Endodermal cell (in vitro differentiated cells): Measurements from ENCODE around the gene PLPP3. TPM values are rescaled to one million over a fixed set of nuclear protein-coding genes. Genes with fewer than 3 reads are reported as not detected.

ENCODE experiments used
- DNase-seq: peaks from one replicate; pipeline ENCODE4 v3.0.0-alpha.2; 2017
- H3K27ac ChIP-seq: 2 replicates; pipeline ENCODE4 v1.5.1; 2013; ENCODE audit warnings: mild to moderate bottlenecking, low read depth, low read length, moderate library complexity
- H3K27me3 ChIP-seq: 2 replicates; pipeline ENCODE4 v1.6.1; 2013; ENCODE audit warnings: mild to moderate bottlenecking, low read length, moderate library complexity; ENCODE audit not compliant: insufficient read depth, control insufficient read depth, poor library complexity, severe bottlenecking
- H3K36me3 ChIP-seq: 2 replicates; pipeline ENCODE4 v1.7.0; 2013; ENCODE audit warnings: mild to moderate bottlenecking, low read length, moderate library complexity; ENCODE audit not compliant: control insufficient read depth, insufficient read depth
- H3K4me1 ChIP-seq: one replicate; pipeline ENCODE4 v1.7.0; 2013; ENCODE audit warnings: low read length; ENCODE audit not compliant: control insufficient read depth, insufficient read depth
- H3K4me3 ChIP-seq: 2 replicates; pipeline ENCODE4 v1.5.1; 2013; ENCODE audit warnings: mild to moderate bottlenecking, low read length, moderate library complexity
- H3K9ac ChIP-seq: 2 replicates; pipeline ENCODE4 v1.6.1; 2013; ENCODE audit warnings: mild to moderate bottlenecking, low read length, moderate library complexity; ENCODE audit not compliant: poor library complexity, severe bottlenecking; ENCODE audit errors: extremely low read depth
- H3K9me3 ChIP-seq: 2 replicates; pipeline ENCODE4 v1.6.1; 2013; ENCODE audit warnings: mild to moderate bottlenecking, low read length, moderate library complexity; ENCODE audit not compliant: control insufficient read depth
- H3K27ac Mint-ChIP-seq: 2 replicates; pipeline ENCODE4 v1.8.0; 2020; ENCODE audit warnings: mixed read lengths
- H3K27me3 Mint-ChIP-seq: 2 replicates; pipeline ENCODE4 v1.8.0; 2021; ENCODE audit warnings: mild to moderate bottlenecking, mixed read lengths; ENCODE audit not compliant: insufficient read depth
- H3K36me3 Mint-ChIP-seq: 2 replicates; pipeline ENCODE4 v1.8.0; 2020; ENCODE audit warnings: low read depth, mixed read lengths
- H3K4me1 Mint-ChIP-seq: 2 replicates; pipeline ENCODE4 v1.8.0; 2020; ENCODE audit warnings: mixed read lengths
- H3K4me3 Mint-ChIP-seq: 2 replicates; pipeline ENCODE4 v1.8.0; 2020; ENCODE audit warnings: mild to moderate bottlenecking, moderate library complexity, mixed read lengths
- H3K9me3 Mint-ChIP-seq: 2 replicates; pipeline ENCODE4 v1.8.0; 2020; ENCODE audit warnings: mild to moderate bottlenecking, mixed read lengths
- WGBS, 2 experiments: methylation state at CpG; one replicate each; pipeline versions ENCODE4 v1.1.5 to v1.1.7; 2013; ENCODE audit warnings: missing lambda C conversion rate in 2 of 2, mixed read lengths in 1 of 2; ENCODE audit not compliant: insufficient coverage in 1 of 2, insufficient read length in 1 of 2; 5-methylcytosine and 5-hydroxymethylcytosine counted together
- total RNA-seq, 2 donors: library from RNA; stranded (reverse); fragmentation: NEBNext Ultra II Directional in 1 of 2; extraction: Animal tissue kit (Norgen Biotek cat#: 25700) in 1 of 2; gene quantifications; 2 replicates in 1 of 2; 3 replicates in 1 of 2; pipeline ENCODE4 v1.2.1, GENCODE V29; 2021
- TF ChIP-seq, protein P1 (sequence below): fragments of 200-600 bp; sonication (generic); conservative IDR thresholded peaks from 2 replicates; pipeline ENCODE4 v1.5.0; 2021; ENCODE audit warnings: antibody characterized with exemption, mild to moderate bottlenecking

Gene PLPP3
- total RNA-seq, 2 donors from 2014 or later, result 39.2 to 55.2 TPM

DNA sequence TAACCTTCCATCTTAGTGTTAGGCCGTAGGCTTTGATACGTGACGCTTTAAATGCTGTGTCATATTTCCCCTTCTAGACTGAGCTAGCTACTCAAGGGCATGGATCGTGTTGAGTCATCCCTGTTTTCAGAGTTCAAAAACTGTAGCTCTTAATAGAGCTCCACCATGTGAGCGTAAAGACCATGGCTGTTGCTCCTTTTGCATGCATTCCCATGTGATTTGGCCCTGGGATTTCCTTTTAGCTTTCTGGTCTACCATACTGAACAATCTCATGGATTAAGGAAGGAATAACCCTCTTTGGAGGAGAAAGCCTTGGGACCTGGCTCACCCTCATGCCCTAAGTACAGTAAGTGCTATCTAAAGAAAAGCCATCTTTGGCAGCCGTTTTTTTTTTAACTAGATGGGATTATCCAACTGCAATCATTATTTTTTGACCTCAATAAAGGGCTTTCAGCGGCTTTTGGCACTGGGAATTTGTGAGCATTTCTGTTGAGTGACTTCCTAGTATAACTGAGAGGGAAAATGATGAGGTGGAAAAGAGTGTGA is 76.6 kb downstream of the PLPP3 start:
- H3K9me3 Mint-ChIP-seq, result no peaks in the 10 kb centered on the region
- TF ChIP-seq, protein P1, sequence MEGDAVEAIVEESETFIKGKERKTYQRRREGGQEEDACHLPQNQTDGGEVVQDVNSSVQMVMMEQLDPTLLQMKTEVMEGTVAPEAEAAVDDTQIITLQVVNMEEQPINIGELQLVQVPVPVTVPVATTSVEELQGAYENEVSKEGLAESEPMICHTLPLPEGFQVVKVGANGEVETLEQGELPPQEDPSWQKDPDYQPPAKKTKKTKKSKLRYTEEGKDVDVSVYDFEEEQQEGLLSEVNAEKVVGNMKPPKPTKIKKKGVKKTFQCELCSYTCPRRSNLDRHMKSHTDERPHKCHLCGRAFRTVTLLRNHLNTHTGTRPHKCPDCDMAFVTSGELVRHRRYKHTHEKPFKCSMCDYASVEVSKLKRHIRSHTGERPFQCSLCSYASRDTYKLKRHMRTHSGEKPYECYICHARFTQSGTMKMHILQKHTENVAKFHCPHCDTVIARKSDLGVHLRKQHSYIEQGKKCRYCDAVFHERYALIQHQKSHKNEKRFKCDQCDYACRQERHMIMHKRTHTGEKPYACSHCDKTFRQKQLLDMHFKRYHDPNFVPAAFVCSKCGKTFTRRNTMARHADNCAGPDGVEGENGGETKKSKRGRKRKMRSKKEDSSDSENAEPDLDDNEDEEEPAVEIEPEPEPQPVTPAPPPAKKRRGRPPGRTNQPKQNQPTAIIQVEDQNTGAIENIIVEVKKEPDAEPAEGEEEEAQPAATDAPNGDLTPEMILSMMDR, result no peak
- no peak overlapping the region for H3K9ac ChIP-seq
- no peak overlapping the region for H3K4me3 Mint-ChIP-seq
- H3K36me3 ChIP-seq, result peaks cover 49% of the 10 kb centered on the region
- no peaks in the 10 kb centered on the region for H3K27me3 ChIP-seq
- H3K4me3 ChIP-seq, result no peak overlapping the region
- WGBS, 2 experiments, result 89 to 94% methylated on average over 6 to 7 of the region's 7 CpGs
- peaks cover 2% of the 10 kb centered on the region for H3K9me3 ChIP-seq
- H3K27ac ChIP-seq, result no peak overlapping the region
- no peaks in the 10 kb centered on the region for H3K27me3 Mint-ChIP-seq
- peaks cover 2% of the 10 kb centered on the region for H3K4me1 ChIP-seq
- no peak overlapping the region for H3K27ac Mint-ChIP-seq
- peaks cover 79% of the 10 kb centered on the region for H3K36me3 Mint-ChIP-seq
- peaks cover 36% of the 10 kb centered on the region for H3K4me1 Mint-ChIP-seq
- no peak for DNase-seq

- TF ChIP-seq, protein P1, result no peak
- DNase-seq, result no peak
- no peaks in the 10 kb centered on the region for H3K9me3 ChIP-seq
- H3K9ac ChIP-seq, result no peak overlapping the region
- WGBS, 2 experiments, result 97 to 100% methylated on average over 1 to 3 of the region's 3 CpGs
- Mint-ChIP-seq H3K4me3 (no peak overlapping the region), H3K9me3 (no peaks in the 10 kb centered on the region), H3K27ac (no peak overlapping the region), H3K4me1 (peaks cover 44% of the 10 kb centered on the region), H3K27me3 (no peaks in the 10 kb centered on the region), H3K36me3 (peaks cover 74% of the 10 kb centered on the region)
- no peak overlapping the region for H3K4me3 ChIP-seq
- peaks cover 45% of the 10 kb centered on the region for H3K36me3 ChIP-seq
- H3K27me3 ChIP-seq, result no peaks in the 10 kb centered on the region
- H3K27ac ChIP-seq, result no peak overlapping the region
- peaks cover 9% of the 10 kb centered on the region for H3K4me1 ChIP-seq
Observed at GRCh38 chr1:56501888-56502287, 77.5 kb downstream of the PLPP3 start.

GRCh38 chr1:56501426-56501825 is 77.9 kb downstream of the PLPP3 start:
- no peak overlapping the region for H3K27ac ChIP-seq
- no peak for DNase-seq
- Mint-ChIP-seq H3K9me3 (no peaks in the 10 kb centered on the region), H3K4me3 (no peak overlapping the region), H3K4me1 (peaks cover 44% of the 10 kb centered on the region), H3K27ac (no peak overlapping the region), H3K27me3 (no peaks in the 10 kb centered on the region), H3K36me3 (peaks cover 74% of the 10 kb centered on the region)
- 82% methylated on average over 1 of the region's 1 CpG; no CpG with 5 or more reads in 1 of the 2 experiments for WGBS, 2 experiments
- H3K9ac ChIP-seq, result no peak overlapping the region
- no peaks in the 10 kb centered on the region for H3K9me3 ChIP-seq
- no peaks in the 10 kb centered on the region for H3K27me3 ChIP-seq
- peaks cover 10% of the 10 kb centered on the region for H3K4me1 ChIP-seq
- H3K36me3 ChIP-seq, result peaks cover 42% of the 10 kb centered on the region
- H3K4me3 ChIP-seq, result no peak overlapping the region
- TF ChIP-seq, protein P1, result no peak
